Dedifferentiated amniotic fluid mesenchymal stem cell (primary cell): ENCODE results near the gene LALBA.
"Not testable (repeated sequence)": the region's sequence is repeated elsewhere in the genome, so short reads cannot be mapped to it uniquely, and the experiment has no call there.

Experiments used
- DNase-seq: peaks from one replicate; pipeline ENCODE4 v3.0.0-alpha.2; 2016; ENCODE audit errors: extremely low spot score

Gene LALBA

GRCh38 chr12:48569946-48570345 is at the start of gene LALBA:
LALBA (minus strand) TSS chr12:48570046; CDS start chr12:48570020, 26 bp downstream.
- DNase-seq: no peak

- DNase-seq: peak; percentile 81
These were observed 48.7 kb upstream of the LALBA start for GRCh38 chr12:48618541-48618940.

- DNase-seq: no peak
These were observed 45.8 kb upstream of the LALBA start for GRCh38 chr12:48615681-48616080.

GRCh38 chr12:48613321-48613720 is 43.5 kb upstream of the LALBA start:
- DNase-seq: no peak

GRCh38 chr12:48602192-48602989 is 32.5 kb upstream of the LALBA start:
- no peak for DNase-seq

GRCh38 chr12:48601013-48601756 is 31.3 kb upstream of the LALBA start:
- DNase-seq: no peak

GRCh38 chr12:48600552-48600951 is 30.7 kb upstream of the LALBA start:
- no peak for DNase-seq

- DNase-seq: no peak
These were observed 22.8 kb upstream of the LALBA start for GRCh38 chr12:48592591-48593086.

- DNase-seq: no peak
These were observed 16.5 kb upstream of the LALBA start for GRCh38 chr12:48586361-48586760.

- no peak for DNase-seq
These were observed 13.9 kb upstream of the LALBA start for GRCh38 chr12:48583728-48584127.

GRCh38 chr12:48580831-48581230 is 11.0 kb upstream of the LALBA start:
- DNase-seq: no peak

- DNase-seq: no peak
These were observed 2.5 kb upstream of the LALBA start for GRCh38 chr12:48572326-48572725.

- no peak for DNase-seq
These were observed 2.1 kb downstream of the LALBA start for GRCh38 chr12:48567731-48568130.

- DNase-seq: no peak
These were observed 11.9 kb downstream of the LALBA start for GRCh38 chr12:48557919-48558318.

- no peak for DNase-seq
These were observed 13.2 kb downstream of the LALBA start for GRCh38 chr12:48556631-48557030.

GRCh38 chr12:48553666-48554343 is 16.0 kb downstream of the LALBA start:
- not testable (repeated sequence) for DNase-seq

GRCh38 chr12:48551636-48552035 is 18.2 kb downstream of the LALBA start:
- DNase-seq: not testable (repeated sequence)

- not testable (repeated sequence) for DNase-seq
These were observed 22.8 kb downstream of the LALBA start for GRCh38 chr12:48547012-48547411.

- DNase-seq: no peak
These were observed 23.9 kb downstream of the LALBA start for GRCh38 chr12:48545833-48546469.

GRCh38 chr12:48542300-48542928 is 27.4 kb downstream of the LALBA start:
- DNase-seq: no peak

GRCh38 chr12:48536602-48537001 is 33.2 kb downstream of the LALBA start:
- no peak for DNase-seq
